GM12873 (cell line): ENCODE results near the gene BDNF.

Experiments used
- TF ChIP-seq, protein P1 (sequence below): IDR thresholded peaks from 2 replicates; pipeline ENCODE4 v1.5.1; 2012; ENCODE audit warnings: low read depth, mild to moderate bottlenecking, moderate library complexity, low read length, control low read depth; ENCODE audit not compliant: insufficient read depth; ENCODE audit errors: missing control alignments

BDNF gene

DNA sequence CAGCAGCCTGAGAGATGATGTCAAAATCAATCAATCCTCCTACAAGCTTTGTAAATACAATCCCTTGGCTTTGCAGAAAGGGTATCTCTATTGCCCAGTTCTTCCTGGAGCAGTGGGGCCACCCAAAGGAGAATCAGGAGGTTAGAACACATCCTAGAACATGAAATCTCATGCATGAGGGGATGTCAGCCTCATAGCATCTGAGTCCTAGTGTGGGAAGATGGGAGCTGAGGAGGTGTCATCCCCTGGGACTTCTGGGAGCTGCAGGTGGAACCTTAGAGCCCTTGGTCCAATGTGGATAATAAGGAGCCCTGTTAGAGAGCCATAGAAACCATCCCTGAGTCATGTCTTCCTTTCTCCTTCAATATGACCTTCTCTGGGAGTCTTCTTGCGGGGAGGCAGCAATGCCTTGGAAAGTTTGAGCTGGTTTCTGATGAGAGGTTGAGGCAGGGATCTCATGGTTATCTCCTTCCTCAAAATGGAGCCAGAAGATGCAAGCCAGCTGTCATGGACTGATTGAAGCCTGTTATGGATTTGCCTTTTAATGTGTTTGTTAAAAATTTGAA is 74.8 kb downstream of the BDNF start:
- TF ChIP-seq, protein P1, sequence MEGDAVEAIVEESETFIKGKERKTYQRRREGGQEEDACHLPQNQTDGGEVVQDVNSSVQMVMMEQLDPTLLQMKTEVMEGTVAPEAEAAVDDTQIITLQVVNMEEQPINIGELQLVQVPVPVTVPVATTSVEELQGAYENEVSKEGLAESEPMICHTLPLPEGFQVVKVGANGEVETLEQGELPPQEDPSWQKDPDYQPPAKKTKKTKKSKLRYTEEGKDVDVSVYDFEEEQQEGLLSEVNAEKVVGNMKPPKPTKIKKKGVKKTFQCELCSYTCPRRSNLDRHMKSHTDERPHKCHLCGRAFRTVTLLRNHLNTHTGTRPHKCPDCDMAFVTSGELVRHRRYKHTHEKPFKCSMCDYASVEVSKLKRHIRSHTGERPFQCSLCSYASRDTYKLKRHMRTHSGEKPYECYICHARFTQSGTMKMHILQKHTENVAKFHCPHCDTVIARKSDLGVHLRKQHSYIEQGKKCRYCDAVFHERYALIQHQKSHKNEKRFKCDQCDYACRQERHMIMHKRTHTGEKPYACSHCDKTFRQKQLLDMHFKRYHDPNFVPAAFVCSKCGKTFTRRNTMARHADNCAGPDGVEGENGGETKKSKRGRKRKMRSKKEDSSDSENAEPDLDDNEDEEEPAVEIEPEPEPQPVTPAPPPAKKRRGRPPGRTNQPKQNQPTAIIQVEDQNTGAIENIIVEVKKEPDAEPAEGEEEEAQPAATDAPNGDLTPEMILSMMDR, result no peak

DNA sequence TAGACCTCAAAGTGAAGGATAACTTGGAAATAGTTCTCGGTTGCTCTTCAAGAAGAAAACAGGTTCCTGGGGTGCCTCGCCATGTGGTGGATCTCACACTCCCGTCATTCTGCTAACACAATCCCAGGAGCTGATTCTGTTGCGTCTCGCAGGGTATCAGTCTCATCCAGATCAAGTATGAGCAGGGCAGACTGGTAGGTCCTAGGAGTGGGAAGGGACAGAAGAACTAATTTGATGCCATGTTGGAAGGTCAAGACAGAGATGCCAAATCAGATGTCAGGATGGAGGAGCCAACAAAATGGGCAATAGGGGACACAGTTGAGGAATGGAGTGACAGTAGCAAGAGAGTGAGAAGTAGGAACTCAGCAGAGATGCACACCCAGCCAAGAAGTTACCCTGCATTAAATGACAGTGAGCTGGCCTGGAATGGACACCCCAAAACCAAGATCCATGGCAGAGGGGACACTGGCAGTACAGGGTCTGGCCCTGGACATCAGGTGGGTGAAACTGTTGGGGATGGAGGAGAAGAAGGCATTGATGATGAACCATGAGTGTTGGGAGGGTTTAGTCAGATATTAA is 76.2 kb downstream of the BDNF start:
- TF ChIP-seq, protein P1, result no peak

DNA sequence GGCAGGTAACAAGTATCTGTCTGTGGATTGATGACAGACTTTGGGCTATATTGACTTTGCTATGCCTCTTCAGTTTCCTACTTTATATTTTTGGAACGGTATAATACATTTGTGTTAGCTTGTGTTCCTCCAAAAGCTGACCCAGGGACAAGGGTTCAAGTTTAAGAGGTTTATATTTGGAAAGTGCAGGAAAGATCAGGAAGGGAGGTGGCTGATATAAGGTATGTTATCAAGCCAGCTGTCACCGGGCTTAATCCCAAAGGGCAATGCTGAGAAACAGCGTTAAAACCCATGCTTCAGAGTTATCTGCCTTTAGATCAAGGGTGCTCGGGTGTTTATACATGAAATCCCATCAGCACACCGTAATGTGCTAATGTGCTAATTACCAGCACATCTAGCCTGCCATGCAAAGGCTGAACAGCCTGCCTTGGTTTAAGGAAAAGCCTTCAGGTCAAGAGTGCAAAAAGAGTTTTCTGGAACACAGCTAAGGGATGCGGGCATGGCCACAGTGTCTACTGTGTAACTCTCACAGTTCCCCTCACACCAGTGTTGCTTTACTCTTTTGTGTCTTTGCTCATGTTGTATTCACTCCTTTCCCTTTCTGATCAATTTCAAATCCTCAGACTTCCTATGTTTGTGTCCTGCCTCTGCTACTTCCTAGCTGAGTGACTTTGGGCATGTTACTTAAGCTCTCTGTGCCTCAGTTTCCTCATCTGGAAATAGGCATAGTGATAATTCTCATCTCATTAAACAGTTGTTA is 77.5 kb downstream of the BDNF start:
- TF ChIP-seq, protein P1, result no peak

DNA sequence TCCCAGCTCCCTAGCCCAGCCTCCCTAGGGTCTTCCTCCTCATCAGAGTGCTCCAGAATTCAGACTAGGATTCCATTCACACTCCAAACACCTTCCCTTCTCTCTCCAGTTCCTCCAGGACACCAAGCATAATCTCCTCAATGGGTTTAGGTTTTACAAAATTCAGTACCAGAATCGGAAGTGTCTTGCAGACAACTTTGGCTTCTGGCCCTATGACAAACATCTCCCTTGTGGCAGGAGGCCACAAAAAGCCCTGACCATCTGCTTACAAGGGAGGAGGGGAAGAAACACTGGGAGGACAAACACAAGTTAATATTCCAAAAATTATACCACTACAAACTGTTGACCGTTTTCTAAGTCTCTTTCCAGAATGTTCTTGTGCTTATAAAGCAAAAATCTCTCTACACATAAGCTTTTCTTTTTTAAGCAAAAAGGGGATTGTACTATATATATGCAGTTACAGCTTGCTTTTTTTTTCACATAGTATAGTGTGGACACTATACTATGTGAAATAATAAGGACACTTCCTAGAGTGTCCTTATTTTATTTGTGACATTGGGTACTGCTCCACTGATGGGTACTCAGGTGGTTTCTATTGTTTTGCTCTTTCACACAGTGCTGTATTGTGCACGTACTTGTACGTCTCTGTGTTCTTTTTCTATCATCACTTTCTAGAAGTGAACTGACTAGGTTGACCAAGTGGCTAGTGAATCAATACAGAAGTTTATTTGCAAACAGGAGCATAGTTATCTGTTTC is 78.7 kb downstream of the BDNF start:
- TF ChIP-seq, protein P1, result no peak

DNA sequence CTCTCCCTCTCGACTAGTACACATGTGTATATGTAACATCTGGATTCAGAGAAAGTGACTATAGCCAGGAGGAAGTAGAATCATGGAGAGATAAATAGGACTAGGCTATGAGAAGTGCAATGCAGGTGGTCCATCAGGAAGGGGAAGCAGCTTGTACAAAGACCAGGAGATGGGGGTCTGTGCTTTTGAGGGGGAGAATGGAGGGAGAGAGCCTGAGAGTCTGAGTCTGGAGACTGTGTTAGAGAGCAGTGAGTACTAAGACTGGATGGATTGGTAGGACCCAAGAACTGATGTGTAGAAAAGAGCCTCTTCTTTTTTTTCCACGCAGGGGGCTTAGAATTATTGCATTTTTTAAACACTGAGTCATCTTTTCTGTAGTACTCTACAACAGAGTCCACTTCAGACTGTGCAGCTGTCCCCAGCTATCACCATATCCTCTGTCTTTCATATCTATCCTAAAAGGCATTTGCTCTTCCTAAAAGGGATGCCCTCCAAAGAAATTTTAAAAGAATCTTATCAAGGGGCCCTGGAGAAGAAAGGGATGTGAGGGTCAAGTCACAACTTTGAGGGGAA is 80.4 kb downstream of the BDNF start:
- TF ChIP-seq, protein P1, result no peak

DNA sequence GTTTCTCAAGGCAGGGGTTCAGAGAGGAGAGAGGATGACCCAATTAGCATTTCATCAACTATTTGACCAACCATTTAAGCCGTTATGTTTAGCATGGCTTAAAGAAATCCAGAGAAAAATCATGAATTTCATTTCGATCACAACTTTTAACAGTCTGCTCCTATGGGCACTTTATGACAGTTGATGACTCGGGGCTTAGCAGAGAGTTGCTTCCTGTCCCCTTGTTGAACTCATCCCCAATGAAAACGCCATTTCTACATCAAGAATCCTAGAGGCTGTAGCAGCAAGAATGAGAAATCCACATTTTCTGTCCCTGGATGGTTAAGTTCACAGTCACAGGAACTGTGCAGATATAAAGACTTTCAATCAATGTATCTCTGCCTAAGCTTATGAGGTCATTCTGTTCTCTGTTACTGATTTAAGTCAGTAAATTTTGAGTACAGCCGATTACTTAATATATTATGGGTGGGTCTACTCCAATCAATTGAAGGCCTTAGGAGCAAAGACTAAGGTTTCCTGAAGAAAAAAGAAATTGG is 81.1 kb downstream of the BDNF start:
- TF ChIP-seq, protein P1, result no peak
